ENCODE measurements around the gene JARID2. TPM values are rescaled to one million over a fixed set of nuclear protein-coding genes. Genes with fewer than 3 reads are reported as not detected.

The JARID2 gene
- total RNA-seq, 1 experiment from 2014 or later = 180 TPM

DNA sequence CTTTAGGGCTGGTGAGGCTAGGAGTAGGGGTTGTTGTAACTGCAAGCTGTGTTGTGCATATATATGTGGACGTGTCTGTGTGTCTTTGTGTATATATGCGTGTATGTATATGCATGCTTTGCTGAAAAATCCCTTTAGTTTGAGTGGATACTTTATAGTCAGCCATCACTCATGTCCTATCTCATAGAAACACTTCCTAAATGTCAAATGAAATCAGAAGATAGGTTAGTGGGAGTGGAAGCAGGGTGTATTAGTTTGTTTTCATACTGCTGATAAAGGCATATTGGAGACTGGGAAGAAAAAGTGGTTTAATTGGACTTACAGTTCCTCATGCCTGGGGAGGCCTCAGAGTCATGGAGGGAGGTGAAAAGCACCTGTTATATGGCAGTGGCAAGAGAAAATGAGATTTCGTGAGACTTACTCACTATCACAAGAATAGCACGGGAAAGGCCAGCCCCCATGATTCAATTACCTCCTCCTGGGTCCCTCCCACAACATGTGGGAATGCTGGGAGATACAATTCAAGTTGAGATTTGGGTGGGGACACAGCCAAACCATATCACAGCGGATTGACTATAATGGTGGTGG is 131.1 kb downstream of the JARID2 start:
- ChIA-PET CTCF (interaction anchor here (0.9 kb wide), 2 partner anchors 13 to 53 kb away, joined by 3 read pairs; no protein-coding TSS in a partner anchor), POLR2A (no interaction called here)
- no peak for ATAC-seq
- H3K27me3 Mint-ChIP-seq (ENCODE audit: low read depth) = no peaks in the 10 kb centered on the region
- no peak for DNase-seq (ENCODE audit: low spot score)
- peaks cover 60% of the 10 kb centered on the region for H3K4me1 Mint-ChIP-seq
- no peak overlapping the region for H3K4me3 Mint-ChIP-seq
- H3K36me3 Mint-ChIP-seq = peaks cover 11% of the 10 kb centered on the region
- H3K27ac Mint-ChIP-seq = peak overlapping the region; percentile 15; the same call in 1 of the 2 replicates
- TF ChIP-seq NFE2L1 (CRISPR knock-in tag; IDR thresholded peaks at IDR 0.05) (no peak), NR3C1 (CRISPR knock-in tag; conservative IDR thresholded peaks at IDR 0.05; ENCODE audit: low read depth) (no peak)
- H3K9me3 Mint-ChIP-seq = no peaks in the 10 kb centered on the region

- Mint-ChIP-seq H3K4me1 (peaks cover 72% of the 10 kb centered on the region), H3K4me3 (peak overlapping the region; percentile 9; the same call in 1 of the 2 replicates), H3K27ac (no peak overlapping the region; the same call in 1 of the 2 replicates), H3K27me3 (ENCODE audit: low read depth) (no peaks in the 10 kb centered on the region), H3K9me3 (no peaks in the 10 kb centered on the region), H3K36me3 (peaks cover 11% of the 10 kb centered on the region)
- ChIA-PET POLR2A (interaction anchor here (0.6 kb wide), 1 partner anchor 74 kb away, joined by 5 read pairs; no protein-coding TSS in a partner anchor), CTCF (no interaction called here)
- DNase-seq (ENCODE audit: low spot score) (no peak), ATAC-seq (no peak)
- no peak for TF ChIP-seq NFYB (CRISPR knock-in tag; conservative IDR thresholded peaks at IDR 0.05; ENCODE audit: low read depth)
- TF ChIP-seq TP53 (CRISPR knock-in tag; IDR thresholded peaks at IDR 0.05) = no peak
- no peak for TF ChIP-seq NR1H2 (CRISPR knock-in tag; IDR thresholded peaks at IDR 0.05)
- no peak for TF ChIP-seq HMGA2 (CRISPR knock-in tag; IDR thresholded peaks at IDR 0.05)
- no peak for TF ChIP-seq FOXK1 (CRISPR knock-in tag; IDR thresholded peaks at IDR 0.05)
- TF ChIP-seq JUN (CRISPR knock-in tag; IDR thresholded peaks at IDR 0.05) = no peak
- TF ChIP-seq, protein P1, sequence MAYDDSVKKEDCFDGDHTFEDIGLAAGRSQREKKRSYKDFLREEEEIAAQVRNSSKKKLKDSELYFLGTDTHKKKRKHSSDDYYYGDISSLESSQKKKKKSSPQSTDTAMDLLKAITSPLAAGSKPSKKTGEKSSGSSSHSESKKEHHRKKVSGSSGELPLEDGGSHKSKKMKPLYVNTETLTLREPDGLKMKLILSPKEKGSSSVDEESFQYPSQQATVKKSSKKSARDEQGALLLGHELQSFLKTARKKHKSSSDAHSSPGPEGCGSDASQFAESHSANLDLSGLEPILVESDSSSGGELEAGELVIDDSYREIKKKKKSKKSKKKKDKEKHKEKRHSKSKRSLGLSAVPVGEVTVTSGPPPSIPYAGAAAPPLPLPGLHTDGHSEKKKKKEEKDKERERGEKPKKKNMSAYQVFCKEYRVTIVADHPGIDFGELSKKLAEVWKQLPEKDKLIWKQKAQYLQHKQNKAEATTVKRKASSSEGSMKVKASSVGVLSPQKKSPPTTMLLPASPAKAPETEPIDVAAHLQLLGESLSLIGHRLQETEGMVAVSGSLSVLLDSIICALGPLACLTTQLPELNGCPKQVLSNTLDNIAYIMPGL (CRISPR knock-in tag; IDR thresholded peaks at IDR 0.05) = no peak
Measured at GRCh38 chr6:15378272-15378671, 132.4 kb downstream of the JARID2 start.

DNA sequence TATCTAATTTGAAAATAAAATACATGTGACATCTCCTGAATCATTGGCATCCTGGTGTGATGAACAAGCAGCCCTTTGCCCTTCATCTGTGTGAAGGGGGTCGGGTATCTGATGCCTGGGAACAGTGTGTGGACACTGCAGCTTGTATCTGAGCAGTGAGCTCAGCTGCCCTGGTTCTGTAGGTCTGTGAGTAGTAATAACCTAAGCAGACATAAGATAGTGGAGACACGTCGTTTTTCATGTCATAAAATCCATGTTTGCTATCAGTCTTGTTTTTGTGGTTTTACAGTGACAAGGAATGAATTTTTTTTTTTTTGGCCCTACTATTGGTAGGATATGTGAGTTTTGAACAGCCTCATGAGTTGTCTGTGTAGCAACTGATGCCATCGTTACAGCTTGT is 133.0 kb downstream of the JARID2 start:
- no peak for TF ChIP-seq USF2 (CRISPR knock-in tag; IDR thresholded peaks at IDR 0.05)
- no peak for TF ChIP-seq ZNF532 (CRISPR knock-in tag; IDR thresholded peaks at IDR 0.05; ENCODE audit: borderline replicate concordance)
- TF ChIP-seq ETV6 (CRISPR knock-in tag; IDR thresholded peaks at IDR 0.05) = no peak
- no peak for ATAC-seq
- Mint-ChIP-seq H3K27me3 (ENCODE audit: low read depth) (no peaks in the 10 kb centered on the region), H3K4me3 (no peak overlapping the region), H3K27ac (peak overlapping the region; percentile 9; the same call in 1 of the 2 replicates), H3K36me3 (peaks cover 11% of the 10 kb centered on the region), H3K9me3 (no peaks in the 10 kb centered on the region), H3K4me1 (peaks cover 76% of the 10 kb centered on the region)
- ChIA-PET CTCF (no interaction called here), POLR2A (interaction anchor here (0.6 to 0.7 kb wide), 2 partner anchors 51 to 75 kb away, joined by 4 to 5 read pairs; no protein-coding TSS in a partner anchor)
- DNase-seq (ENCODE audit: low spot score) = no peak

DNA sequence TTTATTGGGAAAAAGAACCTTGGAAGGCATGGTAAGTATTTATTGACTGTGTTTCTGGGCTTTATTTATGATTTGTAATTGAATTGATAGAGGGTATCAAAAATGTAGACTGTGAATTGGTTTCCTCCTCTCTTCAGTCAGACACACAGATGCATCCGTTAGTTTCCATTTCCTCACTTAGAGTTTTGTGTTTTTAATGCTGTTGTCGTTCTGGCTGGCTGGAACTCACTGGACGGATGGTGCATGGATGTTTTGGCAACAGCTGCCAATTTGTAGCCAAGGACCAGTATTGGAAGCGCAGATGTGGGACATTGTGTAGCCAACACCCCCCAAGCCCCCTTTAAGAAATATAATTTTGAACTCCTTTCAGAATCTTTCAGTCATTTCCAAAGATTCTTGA is 134.5 kb downstream of the JARID2 start:
- no peak for ATAC-seq
- no peak for TF ChIP-seq CREB1 (CRISPR knock-in tag; IDR thresholded peaks at IDR 0.05)
- TF ChIP-seq ZNF532 (CRISPR knock-in tag; IDR thresholded peaks at IDR 0.05; ENCODE audit: borderline replicate concordance) = no peak
- TF ChIP-seq ZNF416 (CRISPR knock-in tag; IDR thresholded peaks at IDR 0.05) = no peak
- no peak for TF ChIP-seq JAZF1 (CRISPR knock-in tag; IDR thresholded peaks at IDR 0.05)
- TF ChIP-seq, protein P2, sequence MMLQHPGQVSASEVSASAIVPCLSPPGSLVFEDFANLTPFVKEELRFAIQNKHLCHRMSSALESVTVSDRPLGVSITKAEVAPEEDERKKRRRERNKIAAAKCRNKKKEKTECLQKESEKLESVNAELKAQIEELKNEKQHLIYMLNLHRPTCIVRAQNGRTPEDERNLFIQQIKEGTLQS (CRISPR knock-in tag; conservative IDR thresholded peaks at IDR 0.05) = no peak
- no peak for TF ChIP-seq FOXK1 (CRISPR knock-in tag; IDR thresholded peaks at IDR 0.05)

More for the DNA sequence above, 134.5 kb downstream of the JARID2 start:
- Mint-ChIP-seq H3K27me3 (ENCODE audit: low read depth) (no peaks in the 10 kb centered on the region), H3K27ac (peak overlapping the region; percentile 90), H3K9me3 (no peaks in the 10 kb centered on the region), H3K4me3 (0 out of 2 replicates have a peak overlapping the region, but pooled peaks have one; percentile 16), H3K4me1 (peaks cover 85% of the 10 kb centered on the region), H3K36me3 (peaks cover 9% of the 10 kb centered on the region)
- ChIA-PET POLR2A (interaction anchor here (0.7 kb wide), 1 partner anchor 23 kb away, joined by 3 read pairs; no protein-coding TSS in a partner anchor), CTCF (no interaction called here)
- no peak for DNase-seq (ENCODE audit: low spot score)

Data from WTC11 (cell line).